Measurements from ENCODE around the gene TBC1D22A.

TBC1D22A gene

DNA sequence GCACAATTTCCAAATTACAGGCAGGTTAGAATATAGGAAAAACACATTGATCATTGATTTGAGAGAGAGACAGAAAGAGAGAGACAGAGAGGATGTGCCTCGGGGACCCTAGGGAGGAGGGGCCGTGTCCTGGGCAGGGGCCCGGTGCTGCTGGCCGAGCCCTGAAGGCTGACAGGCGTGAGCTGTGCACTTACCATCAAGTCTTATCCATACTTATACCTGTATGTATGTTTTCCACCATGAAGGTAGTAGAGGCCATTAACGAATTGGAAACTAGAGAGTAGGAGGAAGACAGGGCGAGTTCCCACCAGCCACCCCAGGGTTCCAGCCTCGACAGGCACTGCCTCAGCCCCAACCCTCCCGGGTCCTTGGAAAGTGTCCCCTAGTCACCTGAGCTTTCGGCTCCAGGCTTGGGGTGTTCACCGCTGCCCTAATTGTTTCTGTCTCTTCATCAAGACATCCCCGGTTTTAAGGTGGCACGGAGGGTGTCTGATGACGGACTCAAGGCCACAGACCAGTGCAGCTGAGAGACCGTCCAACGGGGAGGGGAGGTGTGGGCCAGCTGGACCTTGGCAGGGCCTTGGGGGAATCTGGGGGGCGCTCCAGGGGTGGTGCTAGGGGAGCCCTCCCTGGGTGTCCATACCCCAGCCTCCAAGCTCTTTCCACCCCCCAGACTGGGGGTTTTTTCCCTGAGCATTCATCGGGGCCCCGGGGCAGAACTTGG is 431.3 kb downstream of the TBC1D22A start:
- Histone ChIP-seq H3K9me2 (replicated peaks; ENCODE audit: insufficient read depth, low read length) (no peaks in the 10 kb centered on the region), H3K9me3 (replicated peaks; ENCODE audit: insufficient read depth, low read length) (no peaks in the 10 kb centered on the region), H2AFZ (ENCODE audit: low read length) (no peak overlapping the region), H3F3A (ENCODE audit: insufficient read depth, low read length) (no peaks in the 10 kb centered on the region), H3K4me2 (ENCODE audit: low read depth, low read length) (no peak overlapping the region), H4K20me1 (ENCODE audit: insufficient read depth, low read length) (no peaks in the 10 kb centered on the region), H3K4me1 (ENCODE audit: low read length) (no peaks in the 10 kb centered on the region), H3K36me3 (replicated peaks; ENCODE audit: insufficient read depth, low read length) (no peaks in the 10 kb centered on the region), H3K79me2 (ENCODE audit: low read length) (no peaks in the 10 kb centered on the region), H3K4me3 (ENCODE audit: low read length) (no peak overlapping the region), H3K27me3 (replicated peaks; ENCODE audit: insufficient read depth, low read length) (0 out of 2 replicates have a peak, but pooled peaks cover 6% of the 10 kb centered on the region), H3K9ac (ENCODE audit: low read length) (no peak overlapping the region), H3K27ac (ENCODE audit: low read length) (no peak overlapping the region)
- no peak for DNase-seq
- TF ChIP-seq, protein P1, sequence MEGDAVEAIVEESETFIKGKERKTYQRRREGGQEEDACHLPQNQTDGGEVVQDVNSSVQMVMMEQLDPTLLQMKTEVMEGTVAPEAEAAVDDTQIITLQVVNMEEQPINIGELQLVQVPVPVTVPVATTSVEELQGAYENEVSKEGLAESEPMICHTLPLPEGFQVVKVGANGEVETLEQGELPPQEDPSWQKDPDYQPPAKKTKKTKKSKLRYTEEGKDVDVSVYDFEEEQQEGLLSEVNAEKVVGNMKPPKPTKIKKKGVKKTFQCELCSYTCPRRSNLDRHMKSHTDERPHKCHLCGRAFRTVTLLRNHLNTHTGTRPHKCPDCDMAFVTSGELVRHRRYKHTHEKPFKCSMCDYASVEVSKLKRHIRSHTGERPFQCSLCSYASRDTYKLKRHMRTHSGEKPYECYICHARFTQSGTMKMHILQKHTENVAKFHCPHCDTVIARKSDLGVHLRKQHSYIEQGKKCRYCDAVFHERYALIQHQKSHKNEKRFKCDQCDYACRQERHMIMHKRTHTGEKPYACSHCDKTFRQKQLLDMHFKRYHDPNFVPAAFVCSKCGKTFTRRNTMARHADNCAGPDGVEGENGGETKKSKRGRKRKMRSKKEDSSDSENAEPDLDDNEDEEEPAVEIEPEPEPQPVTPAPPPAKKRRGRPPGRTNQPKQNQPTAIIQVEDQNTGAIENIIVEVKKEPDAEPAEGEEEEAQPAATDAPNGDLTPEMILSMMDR (IDR thresholded peaks at IDR 0.05; ENCODE audit: low read length) = no peak
- no peak for TF ChIP-seq EZH2phosphoT487 (IDR thresholded peaks at IDR 0.05; ENCODE audit: low read length)
- no peak for TF ChIP-seq EZH2 (optimal IDR thresholded peaks at IDR 0.05; ENCODE audit: low read depth, low read length)

DNA sequence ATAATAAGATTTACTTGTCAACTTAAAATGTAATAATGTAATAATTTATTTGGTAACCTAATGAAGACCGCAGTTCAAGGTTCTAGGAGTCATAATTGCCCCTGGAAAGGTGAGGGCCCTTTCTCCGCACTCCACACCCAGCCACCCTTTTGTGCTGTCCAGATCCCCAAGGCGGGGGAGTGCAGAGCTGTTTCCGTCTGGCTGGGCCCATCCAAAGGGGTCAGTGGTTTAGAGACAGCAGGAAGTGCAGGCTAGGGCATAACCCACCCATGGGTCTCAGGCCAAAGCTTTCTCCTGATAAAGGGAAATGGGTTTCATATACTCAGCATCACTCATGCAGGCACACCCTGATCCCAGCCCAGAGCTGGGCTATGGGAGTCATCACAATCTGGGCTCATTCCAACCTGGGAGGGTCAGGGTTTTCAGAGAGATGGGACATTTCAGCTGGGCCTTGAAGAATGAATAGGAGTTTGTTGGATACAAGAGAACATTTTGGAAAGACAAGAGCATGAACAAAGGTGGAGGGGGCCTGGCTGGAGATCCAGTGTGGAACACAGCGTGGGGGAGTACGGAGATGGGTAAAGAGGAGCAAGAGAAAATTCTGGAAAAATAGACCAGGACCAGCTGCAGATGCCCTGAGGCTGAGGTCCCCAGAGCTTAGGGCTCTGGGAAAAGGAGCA is 432.2 kb downstream of the TBC1D22A start:
- Histone ChIP-seq H3K27ac (ENCODE audit: low read length) (no peak overlapping the region), H3K79me2 (ENCODE audit: low read length) (no peaks in the 10 kb centered on the region), H3K4me3 (ENCODE audit: low read length) (no peak overlapping the region), H2AFZ (ENCODE audit: low read length) (no peak overlapping the region), H3K9ac (ENCODE audit: low read length) (no peak overlapping the region), H3K4me1 (ENCODE audit: low read length) (no peaks in the 10 kb centered on the region), H3K9me2 (replicated peaks; ENCODE audit: insufficient read depth, low read length) (no peaks in the 10 kb centered on the region), H3F3A (ENCODE audit: insufficient read depth, low read length) (no peaks in the 10 kb centered on the region), H3K9me3 (replicated peaks; ENCODE audit: insufficient read depth, low read length) (no peaks in the 10 kb centered on the region), H3K4me2 (ENCODE audit: low read depth, low read length) (no peak overlapping the region), H3K36me3 (replicated peaks; ENCODE audit: insufficient read depth, low read length) (no peaks in the 10 kb centered on the region), H4K20me1 (ENCODE audit: insufficient read depth, low read length) (no peaks in the 10 kb centered on the region), H3K27me3 (replicated peaks; ENCODE audit: insufficient read depth, low read length) (0 out of 2 replicates have a peak, but pooled peaks cover 6% of the 10 kb centered on the region)
- no peak for TF ChIP-seq EZH2 (optimal IDR thresholded peaks at IDR 0.05; ENCODE audit: low read depth, low read length)
- no peak for DNase-seq

DNA sequence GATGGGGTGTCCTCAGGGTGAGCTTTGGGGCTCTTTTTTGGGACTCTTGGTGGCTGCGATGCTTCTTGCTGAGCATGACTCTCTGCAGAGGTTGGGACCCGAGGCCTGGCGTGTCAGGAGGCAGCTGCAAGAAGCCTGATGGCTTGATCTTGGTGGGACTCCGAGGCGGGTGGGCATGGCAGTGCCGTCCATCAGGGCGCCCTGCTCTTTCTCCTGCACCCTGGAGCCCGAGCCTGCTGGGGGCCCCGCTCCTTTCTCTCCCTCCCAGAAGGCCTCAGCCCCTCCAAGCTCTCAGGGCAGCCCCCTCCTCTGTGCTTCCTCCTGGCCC is 432.7 kb downstream of the TBC1D22A start:
- Histone ChIP-seq H3K27me3 (replicated peaks; ENCODE audit: insufficient read depth, low read length) (0 out of 2 replicates have a peak, but pooled peaks cover 6% of the 10 kb centered on the region), H3F3A (ENCODE audit: insufficient read depth, low read length) (no peaks in the 10 kb centered on the region), H3K36me3 (replicated peaks; ENCODE audit: insufficient read depth, low read length) (no peaks in the 10 kb centered on the region), H2AFZ (ENCODE audit: low read length) (no peak overlapping the region), H3K9ac (ENCODE audit: low read length) (no peak overlapping the region), H3K27ac (ENCODE audit: low read length) (no peak overlapping the region), H3K9me2 (replicated peaks; ENCODE audit: insufficient read depth, low read length) (no peaks in the 10 kb centered on the region), H3K4me3 (ENCODE audit: low read length) (no peak overlapping the region), H3K4me1 (ENCODE audit: low read length) (no peaks in the 10 kb centered on the region), H4K20me1 (ENCODE audit: insufficient read depth, low read length) (no peaks in the 10 kb centered on the region), H3K79me2 (ENCODE audit: low read length) (no peaks in the 10 kb centered on the region), H3K4me2 (ENCODE audit: low read depth, low read length) (no peak overlapping the region), H3K9me3 (replicated peaks; ENCODE audit: insufficient read depth, low read length) (no peaks in the 10 kb centered on the region)
- no peak for TF ChIP-seq EZH2 (optimal IDR thresholded peaks at IDR 0.05; ENCODE audit: low read depth, low read length)
- TF ChIP-seq, protein P1 (IDR thresholded peaks at IDR 0.05; ENCODE audit: low read length) = no peak
- TF ChIP-seq EZH2phosphoT487 (IDR thresholded peaks at IDR 0.05; ENCODE audit: low read length) = no peak
- DNase-seq = no peak
